ENCODE results near the gene E2F4.

The E2F4 gene

DNA sequence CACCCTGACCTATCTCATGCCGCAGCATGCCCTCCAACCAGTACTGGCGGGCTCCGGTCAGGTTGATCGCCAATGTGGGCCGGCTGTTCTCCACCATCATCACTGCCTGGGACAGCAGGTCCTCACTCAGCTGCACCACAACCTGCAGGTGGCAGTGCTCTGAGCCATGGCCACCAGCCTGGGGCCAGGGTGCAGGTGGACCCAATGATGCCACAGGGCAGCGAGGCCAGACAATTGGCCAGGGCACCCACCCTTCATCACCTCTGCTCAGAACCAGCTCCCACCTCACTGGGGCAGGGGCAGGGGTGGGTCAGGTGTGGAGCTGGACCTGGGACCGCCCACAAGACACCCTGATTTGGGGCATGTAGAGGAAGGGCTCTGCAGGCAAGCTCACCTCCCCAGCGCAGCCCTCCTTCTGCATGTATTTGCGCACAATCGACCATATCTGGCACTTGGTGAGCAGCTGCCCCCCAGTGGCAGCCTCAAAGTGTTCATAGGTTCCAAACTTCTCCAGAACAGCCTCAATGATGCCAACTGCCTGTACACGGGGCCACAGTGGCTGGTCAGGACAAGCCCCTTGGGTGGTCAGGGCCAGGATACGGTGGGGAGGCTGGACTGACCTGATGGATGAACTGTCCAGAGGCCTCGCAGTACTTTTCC lies 12.4 kb upstream of the E2F4 start:
- TF ChIP-seq RAD21 (IDR thresholded peaks at IDR 0.05; ENCODE audit: low read depth): peak; percentile 24; the same call in 1 of the 2 replicates
- TF ChIP-seq TAF1 (IDR thresholded peaks at IDR 0.05; ENCODE audit: low read depth): no peak

DNA sequence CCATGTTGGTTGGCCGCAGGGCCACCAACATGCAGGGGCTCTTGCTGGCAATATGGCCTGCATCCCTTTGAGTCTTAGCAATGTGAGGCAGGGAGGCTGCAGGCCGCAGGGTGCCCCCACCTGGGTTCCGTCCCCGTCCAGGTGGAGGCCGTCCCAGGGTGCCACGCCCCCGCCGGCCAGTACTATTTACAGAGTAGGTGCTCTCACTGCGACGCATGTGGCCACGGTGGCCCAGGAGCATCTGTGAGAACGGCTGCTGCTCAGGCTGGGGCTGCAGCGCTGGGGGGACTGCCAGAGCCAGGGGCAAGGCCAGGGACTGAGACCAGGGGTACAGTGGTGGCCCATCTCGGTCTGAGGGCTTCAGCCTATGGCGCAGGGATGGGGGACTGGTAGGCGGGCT lies 11.8 kb upstream of the E2F4 start:
- TF ChIP-seq ZBTB7A (IDR thresholded peaks at IDR 0.05; ENCODE audit: low read depth) (no peak), TEAD4 (IDR thresholded peaks at IDR 0.05) (no peak), REST (IDR thresholded peaks at IDR 0.05; ENCODE audit: low read depth) (no peak), EP300 (IDR thresholded peaks at IDR 0.05; ENCODE audit: borderline replicate concordance) (no peak), YY1 (IDR thresholded peaks at IDR 0.05; ENCODE audit: low read depth) (no peak), EGR1 (IDR thresholded peaks at IDR 0.05) (no peak), TCF12 (IDR thresholded peaks at IDR 0.05; ENCODE audit: low read depth) (no peak), NFIC (IDR thresholded peaks at IDR 0.05) (no peak), TAF1 (IDR thresholded peaks at IDR 0.05; ENCODE audit: low read depth) (no peak), CEBPB (IDR thresholded peaks at IDR 0.05) (no peak), FOXM1 (IDR thresholded peaks at IDR 0.05; ENCODE audit: borderline replicate concordance, low read depth) (no peak), CREB1 (IDR thresholded peaks at IDR 0.05; ENCODE audit: low read depth) (no peak)
- TF ChIP-seq, protein P1, sequence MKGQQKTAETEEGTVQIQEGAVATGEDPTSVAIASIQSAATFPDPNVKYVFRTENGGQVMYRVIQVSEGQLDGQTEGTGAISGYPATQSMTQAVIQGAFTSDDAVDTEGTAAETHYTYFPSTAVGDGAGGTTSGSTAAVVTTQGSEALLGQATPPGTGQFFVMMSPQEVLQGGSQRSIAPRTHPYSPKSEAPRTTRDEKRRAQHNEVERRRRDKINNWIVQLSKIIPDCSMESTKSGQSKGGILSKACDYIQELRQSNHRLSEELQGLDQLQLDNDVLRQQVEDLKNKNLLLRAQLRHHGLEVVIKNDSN (IDR thresholded peaks at IDR 0.05): no peak
- TF ChIP-seq, protein P2, sequence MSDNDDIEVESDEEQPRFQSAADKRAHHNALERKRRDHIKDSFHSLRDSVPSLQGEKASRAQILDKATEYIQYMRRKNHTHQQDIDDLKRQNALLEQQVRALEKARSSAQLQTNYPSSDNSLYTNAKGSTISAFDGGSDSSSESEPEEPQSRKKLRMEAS (IDR thresholded peaks at IDR 0.05): no peak

DNA sequence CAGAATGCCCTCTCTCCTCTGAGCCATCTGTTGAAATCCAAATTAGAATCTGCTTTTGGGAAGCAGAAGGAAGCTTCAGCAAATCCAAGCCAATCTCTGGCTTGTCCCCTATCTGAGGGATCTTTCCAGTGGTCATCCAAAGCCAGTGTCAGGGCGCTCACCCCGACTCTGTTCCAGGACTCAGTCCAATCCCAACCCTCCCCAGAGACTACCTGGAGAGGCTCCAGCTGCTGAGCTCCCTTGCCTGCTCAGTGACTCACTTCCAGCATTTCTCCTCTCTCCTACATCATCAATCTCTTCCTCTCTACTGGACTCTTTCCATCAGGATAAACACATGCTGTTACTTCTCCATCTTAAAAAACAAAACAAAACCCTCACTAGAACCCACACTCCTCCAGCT lies 10.6 kb upstream of the E2F4 start:
- TF ChIP-seq RAD21 (IDR thresholded peaks at IDR 0.05; ENCODE audit: low read depth): no peak
- TF ChIP-seq TCF12 (IDR thresholded peaks at IDR 0.05; ENCODE audit: low read depth): no peak
- TF ChIP-seq, protein P1 (IDR thresholded peaks at IDR 0.05): no peak
- TF ChIP-seq EP300 (IDR thresholded peaks at IDR 0.05; ENCODE audit: borderline replicate concordance): no peak
- TF ChIP-seq CREB1 (IDR thresholded peaks at IDR 0.05; ENCODE audit: low read depth): no peak
- TF ChIP-seq NFIC (IDR thresholded peaks at IDR 0.05): no peak
- TF ChIP-seq, protein P2 (IDR thresholded peaks at IDR 0.05): no peak
- TF ChIP-seq ZBTB7A (IDR thresholded peaks at IDR 0.05; ENCODE audit: low read depth): no peak
- TF ChIP-seq CEBPB (IDR thresholded peaks at IDR 0.05): no peak

- TF ChIP-seq CREB1 (IDR thresholded peaks at IDR 0.05; ENCODE audit: low read depth): no peak
- TF ChIP-seq NFIC (IDR thresholded peaks at IDR 0.05): no peak
- TF ChIP-seq, protein P2 (IDR thresholded peaks at IDR 0.05): no peak
- no peak for TF ChIP-seq TEAD4 (IDR thresholded peaks at IDR 0.05)
- TF ChIP-seq, protein P1 (IDR thresholded peaks at IDR 0.05): no peak
- TF ChIP-seq YY1 (IDR thresholded peaks at IDR 0.05; ENCODE audit: low read depth): no peak
- TF ChIP-seq REST (IDR thresholded peaks at IDR 0.05; ENCODE audit: low read depth): no peak
- no peak for TF ChIP-seq FOXM1 (IDR thresholded peaks at IDR 0.05; ENCODE audit: borderline replicate concordance, low read depth)
- TF ChIP-seq TCF12 (IDR thresholded peaks at IDR 0.05; ENCODE audit: low read depth): no peak
- no peak for TF ChIP-seq EP300 (IDR thresholded peaks at IDR 0.05; ENCODE audit: borderline replicate concordance)
- no peak for TF ChIP-seq RAD21 (IDR thresholded peaks at IDR 0.05; ENCODE audit: low read depth)
- TF ChIP-seq ZBTB7A (IDR thresholded peaks at IDR 0.05; ENCODE audit: low read depth): no peak
- TF ChIP-seq TAF1 (IDR thresholded peaks at IDR 0.05; ENCODE audit: low read depth): no peak
Measured at GRCh38 chr16:67182288-67182687, 9.7 kb upstream of the E2F4 start.

GRCh38 chr16:67183284-67183626 lies 8.7 kb upstream of the E2F4 start:
- TF ChIP-seq YY1 (IDR thresholded peaks at IDR 0.05; ENCODE audit: low read depth) (no peak), TAF1 (IDR thresholded peaks at IDR 0.05; ENCODE audit: low read depth) (no peak)

All from Ishikawa (cell line).